ENCODE results near the gene UHRF1.

DNA sequence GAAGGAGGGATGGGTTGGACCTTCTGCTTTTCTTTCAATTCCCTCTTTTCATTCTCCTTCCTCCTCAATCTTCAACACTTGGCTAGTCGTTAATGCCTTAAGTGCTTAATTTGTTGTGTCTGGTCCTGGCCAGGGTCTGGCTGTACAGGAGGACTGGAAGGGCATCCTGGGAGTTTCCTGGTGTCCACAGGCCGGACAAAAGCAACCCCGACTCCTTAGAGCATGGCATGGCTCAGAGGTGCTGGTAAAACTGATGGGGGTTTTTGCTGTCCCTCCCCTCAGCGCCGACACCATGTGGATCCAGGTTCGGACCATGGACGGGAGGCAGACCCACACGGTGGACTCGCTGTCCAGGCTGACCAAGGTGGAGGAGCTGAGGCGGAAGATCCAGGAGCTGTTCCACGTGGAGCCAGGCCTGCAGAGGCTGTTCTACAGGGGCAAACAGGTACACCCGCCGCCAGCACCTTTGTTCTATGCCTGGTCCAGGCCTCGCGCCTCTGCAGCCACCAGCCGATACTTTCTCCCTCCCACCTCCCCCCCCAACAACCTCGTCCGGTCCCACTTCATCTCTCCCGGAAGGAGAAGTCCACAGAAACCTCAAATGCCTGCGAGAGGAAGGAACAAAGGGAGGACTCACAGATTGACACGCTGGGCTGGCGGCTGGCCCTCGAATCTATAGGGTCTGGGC is 1.4 kb downstream of the UHRF1 start:
- TF ChIP-seq, protein P1, sequence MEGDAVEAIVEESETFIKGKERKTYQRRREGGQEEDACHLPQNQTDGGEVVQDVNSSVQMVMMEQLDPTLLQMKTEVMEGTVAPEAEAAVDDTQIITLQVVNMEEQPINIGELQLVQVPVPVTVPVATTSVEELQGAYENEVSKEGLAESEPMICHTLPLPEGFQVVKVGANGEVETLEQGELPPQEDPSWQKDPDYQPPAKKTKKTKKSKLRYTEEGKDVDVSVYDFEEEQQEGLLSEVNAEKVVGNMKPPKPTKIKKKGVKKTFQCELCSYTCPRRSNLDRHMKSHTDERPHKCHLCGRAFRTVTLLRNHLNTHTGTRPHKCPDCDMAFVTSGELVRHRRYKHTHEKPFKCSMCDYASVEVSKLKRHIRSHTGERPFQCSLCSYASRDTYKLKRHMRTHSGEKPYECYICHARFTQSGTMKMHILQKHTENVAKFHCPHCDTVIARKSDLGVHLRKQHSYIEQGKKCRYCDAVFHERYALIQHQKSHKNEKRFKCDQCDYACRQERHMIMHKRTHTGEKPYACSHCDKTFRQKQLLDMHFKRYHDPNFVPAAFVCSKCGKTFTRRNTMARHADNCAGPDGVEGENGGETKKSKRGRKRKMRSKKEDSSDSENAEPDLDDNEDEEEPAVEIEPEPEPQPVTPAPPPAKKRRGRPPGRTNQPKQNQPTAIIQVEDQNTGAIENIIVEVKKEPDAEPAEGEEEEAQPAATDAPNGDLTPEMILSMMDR (IDR thresholded peaks at IDR 0.05): no peak
- no peak for TF ChIP-seq EP300 (IDR thresholded peaks at IDR 0.05)
